ENCODE measurements around the gene JTB.

Gene JTB

DNA sequence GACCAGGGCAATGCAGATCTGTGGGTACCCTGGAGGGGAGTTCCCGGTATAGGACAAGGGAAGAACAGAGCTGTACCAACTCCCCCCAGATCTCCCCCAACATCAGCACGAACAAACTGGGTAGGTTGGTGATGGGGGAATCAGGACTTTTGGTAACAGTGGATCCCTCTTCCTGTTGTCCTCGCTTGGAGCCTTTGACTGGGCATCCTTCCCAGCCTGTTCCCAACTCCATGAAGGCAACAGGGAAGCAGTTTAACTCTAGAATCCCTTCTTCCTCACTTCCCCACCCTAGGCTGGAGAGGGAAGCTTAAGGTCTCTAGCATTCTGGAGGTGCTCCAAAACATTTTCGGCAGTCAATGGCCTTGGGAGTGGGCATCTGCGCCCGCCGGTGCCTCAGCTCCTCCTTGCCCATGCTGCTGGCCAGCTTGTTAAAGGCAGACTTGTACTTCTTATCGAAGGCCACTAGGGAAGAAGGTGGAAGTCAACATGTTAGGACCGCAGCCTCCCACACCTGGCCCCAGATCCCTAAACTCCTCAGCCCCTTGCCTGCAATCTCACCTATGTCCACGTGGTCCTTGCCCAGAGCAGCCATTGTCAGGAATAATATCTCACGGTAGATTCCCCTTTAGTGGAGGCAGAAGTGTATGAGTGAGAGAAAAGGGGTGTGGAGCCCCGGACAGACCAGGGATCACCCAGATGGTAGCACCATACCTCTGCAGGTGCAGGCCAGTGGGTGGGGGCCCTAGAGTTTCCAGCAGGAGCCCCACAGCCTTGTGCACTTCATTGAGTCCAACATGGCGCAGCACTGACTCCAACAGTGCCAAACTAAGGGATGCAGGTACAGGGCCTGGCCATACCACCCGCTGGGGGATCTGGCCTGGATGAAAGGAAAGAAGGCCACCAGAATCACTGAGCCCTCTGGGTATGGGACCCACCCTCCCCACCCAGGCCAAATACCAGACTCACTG lies 47.2 kb downstream of the JTB start:
- no peak for DNase-seq

DNA sequence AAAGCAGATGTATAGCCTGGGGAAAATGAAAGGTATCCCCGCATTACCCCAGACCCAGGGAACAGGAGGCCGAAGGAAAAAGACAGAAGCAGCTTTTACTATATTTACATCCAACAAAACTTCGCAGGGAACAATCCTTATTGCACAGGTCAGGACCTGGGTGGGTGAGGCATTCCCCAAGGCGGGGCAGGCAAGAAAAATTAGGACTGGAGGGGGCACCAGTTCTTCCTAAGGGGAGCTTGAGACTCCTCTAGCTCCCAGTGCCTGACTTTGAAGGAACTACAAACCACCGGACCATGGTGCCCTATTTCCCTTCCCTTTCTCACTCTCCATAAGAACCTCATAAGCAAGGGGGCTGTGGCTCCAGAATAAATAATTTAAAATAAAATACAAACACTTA lies 48.0 kb downstream of the JTB start:
- no peak for DNase-seq

DNA sequence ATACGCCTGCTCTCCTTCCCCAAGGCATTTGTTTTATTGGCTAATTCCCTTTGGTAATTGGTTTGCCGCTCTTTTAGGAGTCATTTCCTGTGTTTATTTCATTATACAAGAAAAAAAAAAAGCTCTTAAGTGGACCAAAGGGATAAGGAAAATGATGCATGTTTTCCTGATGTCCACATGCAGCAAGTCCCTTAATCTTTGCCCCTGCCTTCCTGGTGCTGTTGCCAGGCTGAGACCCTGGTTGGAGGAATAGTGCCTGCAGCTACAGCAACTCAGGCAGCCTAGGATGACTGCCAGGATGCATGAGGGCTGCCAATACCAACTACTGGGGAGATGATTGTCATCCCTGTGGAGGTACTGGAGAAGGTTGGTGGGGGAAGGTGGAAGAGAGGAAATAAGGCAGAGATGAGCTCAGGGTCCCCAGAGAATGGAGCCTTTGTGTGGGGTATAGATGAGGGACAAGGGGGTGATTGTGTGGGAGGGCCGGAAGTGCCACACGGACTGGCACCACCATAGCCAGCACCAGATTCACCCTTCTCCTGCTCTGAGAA lies 48.6 kb downstream of the JTB start:
- no peak for DNase-seq

DNA sequence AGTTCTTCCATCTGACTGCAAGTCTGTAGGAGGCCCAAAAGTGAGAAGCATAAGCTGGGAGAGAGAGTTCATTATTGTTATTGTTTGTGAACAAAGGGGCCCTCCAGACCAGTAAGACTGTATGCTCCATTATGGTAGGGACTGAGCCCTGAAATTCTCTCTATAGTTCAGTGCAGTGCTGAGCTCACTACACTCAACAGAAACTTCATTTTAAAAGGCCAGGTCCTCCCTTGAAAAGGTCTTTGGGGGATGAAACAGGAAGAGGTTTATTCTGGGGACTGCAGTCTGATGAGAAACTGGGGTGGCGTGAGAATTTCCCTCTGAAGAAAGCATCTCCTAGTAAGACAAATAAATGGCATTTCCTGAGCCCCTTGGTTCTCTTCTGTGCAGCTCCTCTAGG lies 49.2 kb downstream of the JTB start:
- DNase-seq, result no peak

DNA sequence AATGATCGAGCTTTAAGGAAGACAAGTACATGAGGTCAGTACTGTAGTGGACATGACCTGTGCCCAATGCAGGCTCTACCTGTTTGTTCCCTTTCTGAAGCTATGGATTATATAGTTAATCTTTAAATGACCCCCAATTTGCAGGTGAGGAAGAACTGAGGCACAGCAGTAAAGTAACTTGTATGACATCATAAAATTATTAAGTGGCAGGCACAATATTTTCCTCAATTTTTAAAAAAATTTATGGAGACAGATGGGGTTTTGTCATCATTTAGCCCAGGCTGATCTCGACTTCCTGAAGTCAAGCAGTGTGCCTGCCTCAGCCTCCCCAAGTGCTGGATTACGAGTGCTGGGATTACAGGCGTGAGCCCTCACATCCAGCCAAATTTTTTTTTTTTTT lies 51.1 kb downstream of the JTB start:
- DNase-seq, result no peak
